A549 treated with ZK216348 at 1 μM for 4 hours (cell line): ENCODE results near the gene HOXD4. TPM values are rescaled to one million over a fixed set of nuclear protein-coding genes. Genes with fewer than 3 reads are reported as not detected.

ENCODE experiments used
- total RNA-seq: library from RNA; stranded (reverse); fragments of 200-300 nt; extraction: Qiagen RNA extraction; gene quantifications from 5 replicates; pipeline ENCODE4 v1.2.3, GENCODE V29; 2022; ENCODE audit warnings: low read depth

Gene HOXD4
- 0.44 to 0.66 TPM (median 0.56 TPM) in 5 replicates for total RNA-seq

GRCh38 chr2:176151442-176152287, at the start of gene HOXD4:
Gene HOXD4 (plus strand): TSS chr2:176151550. CDS start chr2:176151634, 84 bp downstream.

GRCh38 chr2:176106581-176107539, 44.5 kb upstream of the HOXD4 start, which contains the start of gene HOXD11:
Gene HOXD11 (plus strand): TSS chr2:176107280. CDS start chr2:176107356, 76 bp downstream.

GRCh38 chr2:176115883-176116813, 35.2 kb upstream of the HOXD4 start, which contains the start of gene HOXD10:
Gene HOXD10 (plus strand): TSS chr2:176116778. CDS start chr2:176116834, 56 bp downstream.

GRCh38 chr2:176122683-176123410, 28.5 kb upstream of the HOXD4 start, which contains the start of gene HOXD9:
Gene HOXD9 (plus strand): TSS chr2:176122719. CDS start chr2:176122769, 50 bp downstream.

DNA sequence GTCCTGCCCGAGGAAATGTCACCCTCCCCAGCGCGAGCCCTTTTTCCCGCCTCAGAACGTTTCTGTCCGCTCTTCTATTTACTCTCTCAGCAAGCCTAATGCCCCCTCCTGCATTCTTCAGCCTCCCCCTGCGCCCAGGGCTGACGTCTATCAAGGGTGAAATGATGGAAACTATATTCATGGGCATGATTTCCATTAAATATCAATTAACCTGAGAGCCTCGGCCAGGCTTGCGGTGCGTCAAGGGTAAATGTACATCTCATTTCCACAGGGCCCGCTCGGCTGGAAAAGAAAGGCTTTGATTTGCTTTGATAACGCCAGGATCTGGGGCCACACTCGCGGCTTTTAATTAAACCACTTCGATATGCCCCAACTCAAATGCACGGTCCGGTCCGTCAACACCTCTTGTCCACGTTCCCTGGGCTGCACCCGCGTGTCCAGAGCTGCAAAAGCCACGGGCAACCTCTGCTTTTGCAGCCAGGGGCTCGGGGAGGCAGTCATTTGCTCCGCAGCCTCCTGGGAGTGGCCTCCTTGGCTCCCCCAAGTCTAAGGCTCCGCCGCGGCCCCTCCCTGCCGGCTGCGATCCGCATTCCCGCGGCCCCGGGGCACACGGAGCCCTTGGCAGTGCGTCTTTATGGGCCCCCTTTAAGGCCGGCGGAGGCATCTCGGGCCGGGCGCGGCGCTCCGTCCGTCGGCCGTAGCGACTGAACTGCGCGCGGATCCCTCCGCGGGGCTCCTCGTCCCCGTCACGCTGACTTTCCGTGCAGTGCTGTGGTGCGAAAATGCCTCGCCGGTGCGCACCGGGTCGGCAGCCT, 22.2 kb upstream of the HOXD4 start, which contains the start of gene HOXD8:
Gene HOXD8 (plus strand): TSS at position 724 of the 815 bp plus-strand sequence. CDS start 662 bp downstream, outside the sequence.

DNA sequence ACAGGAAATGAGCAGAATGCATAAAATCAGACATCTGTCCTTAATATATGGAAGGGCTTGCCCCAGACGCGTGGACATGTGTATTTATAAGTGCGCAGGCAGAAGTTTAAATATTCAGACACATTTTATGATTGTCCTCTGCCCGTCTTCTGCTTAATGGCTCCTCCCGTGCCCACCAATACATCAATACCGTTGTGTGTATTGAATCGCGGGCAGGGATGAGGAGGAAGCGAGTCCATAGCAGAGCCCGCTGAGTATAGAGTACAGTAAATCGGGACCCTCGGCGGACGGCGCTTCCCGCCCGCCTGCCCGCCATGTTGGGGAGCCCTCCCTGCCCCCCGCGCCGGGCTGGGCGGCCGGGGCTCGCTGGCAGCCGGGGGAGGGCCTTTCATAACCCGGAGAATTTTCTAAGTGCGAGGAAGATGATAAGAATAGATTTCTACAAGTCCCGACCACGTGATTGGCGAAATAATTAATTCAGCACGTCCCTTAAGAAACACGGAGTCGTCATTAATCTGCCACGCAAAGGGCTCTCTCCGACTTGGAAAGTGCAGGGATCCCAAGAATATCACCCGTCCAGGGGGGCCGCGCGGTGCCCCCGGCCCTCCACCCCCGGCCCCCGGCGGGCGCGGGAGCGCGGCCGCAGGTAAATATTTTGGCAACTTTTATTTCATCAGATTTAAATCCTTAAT, 5.6 kb downstream of the HOXD4 start, which contains the start of gene HOXD3:
Gene HOXD3 (plus strand): TSS at position 501 of the 692 bp plus-strand sequence. CDS start 11,808 bp downstream, outside the sequence.

GRCh38 chr2:176187899-176188773, 36.8 kb downstream of the HOXD4 start, which contains the start of gene HOXD1:
Gene HOXD1 (plus strand): TSS chr2:176188668. CDS start chr2:176188802, 134 bp downstream.

Other genes with a start within 250 kb of the HOXD4 start
- gene LNPK, start 149.3 kb upstream of the HOXD4 start, total RNA-seq = 7.6 to 19.0 TPM (median 13.2 TPM) in 5 replicates
- gene EVX2, start 67.6 kb upstream of the HOXD4 start, total RNA-seq = not detected in 5 replicates
- 0.07 to 0.27 TPM (median 0.23 TPM) in 5 replicates for gene HOXD13, start 58.8 kb upstream of the HOXD4 start, total RNA-seq
- not detected in 5 replicates for gene HOXD12, start 51.8 kb upstream of the HOXD4 start, total RNA-seq
- gene HOXD11, start 44.3 kb upstream of the HOXD4 start, total RNA-seq = 5.8 to 7.8 TPM (median 6.6 TPM) in 5 replicates
- 5.5 to 7.6 TPM (median 6.7 TPM) in 5 replicates for gene HOXD10, start 34.8 kb upstream of the HOXD4 start, total RNA-seq
- 1.2 to 1.8 TPM (median 1.8 TPM) in 5 replicates for gene HOXD9, start 28.8 kb upstream of the HOXD4 start, total RNA-seq
- 4.5 to 6.3 TPM (median 5.7 TPM) in 5 replicates for gene HOXD8, start 21.8 kb upstream of the HOXD4 start, total RNA-seq
- gene HOXD3, start 5.8 kb downstream of the HOXD4 start, total RNA-seq = 0.14 to 0.32 TPM in 2 of 5 replicates, not detected in the others
- gene HOXD1, start 37.1 kb downstream of the HOXD4 start, total RNA-seq = 0.18 to 0.28 TPM (median 0.24 TPM) in 4 of 5 replicates, not detected in the other
- 43.3 to 54.2 TPM (median 44.5 TPM) in 5 replicates for gene MTX2, start 117.9 kb downstream of the HOXD4 start, total RNA-seq